ENCODE measurements around the gene NTMT1. TPM values are rescaled to one million over a fixed set of nuclear protein-coding genes. Genes with fewer than 3 reads are reported as not detected.

NTMT1 gene
- total and polyA plus RNA-seq, 10 donors = 22.8 to 50.5 (median 36.6) TPM

DNA sequence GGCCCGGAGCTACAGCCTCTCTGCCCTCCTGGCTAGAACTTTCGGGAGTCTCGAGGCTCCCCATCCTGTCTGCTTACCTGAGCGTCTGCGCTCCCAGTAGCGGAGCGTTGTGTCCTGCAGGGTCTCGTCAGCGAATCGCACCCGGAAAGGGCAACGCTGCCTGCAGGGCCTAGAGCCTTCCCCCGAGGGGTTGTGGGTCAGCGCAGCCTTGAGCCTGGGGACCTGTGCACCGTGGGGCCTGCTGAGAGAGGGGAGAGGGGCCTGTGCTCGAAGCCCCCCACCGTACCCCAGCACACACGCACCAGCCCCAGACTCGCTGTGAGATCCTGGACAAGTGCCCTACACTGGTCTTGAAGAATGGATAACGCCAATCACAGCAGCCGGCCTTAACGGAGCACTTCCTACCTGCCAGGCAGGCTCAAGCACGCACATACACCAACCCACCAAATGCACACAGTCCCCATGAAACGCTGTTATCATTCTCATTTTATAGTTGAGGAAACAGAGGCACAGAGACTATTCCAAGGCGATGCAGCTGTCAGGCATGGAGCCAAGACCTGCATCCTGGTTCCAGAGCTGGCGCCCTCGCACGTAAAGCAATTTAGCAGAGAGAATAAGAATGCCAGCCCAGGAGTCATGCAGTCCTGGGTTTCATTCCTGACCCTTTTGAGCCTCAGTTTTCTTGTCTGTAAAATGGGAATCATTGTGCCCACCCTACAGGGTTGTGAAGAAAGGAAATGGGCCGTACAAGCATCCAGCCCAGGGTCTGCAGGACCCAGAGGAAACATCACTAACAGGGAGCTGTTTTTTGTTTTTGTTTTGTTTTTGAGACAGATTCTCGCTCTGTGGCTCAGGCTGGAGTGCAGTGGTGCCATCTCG is 10.3 kb upstream of the NTMT1 start:
- Histone ChIP-seq H3K4me3 (no peak overlapping the region), H3K9me3 (no peaks in the 10 kb centered on the region), H3K27ac (no peak overlapping the region), H3K4me1 (peaks cover 6 to 35% (median 23%) of the 10 kb centered on the region in 6 donors), H3K36me3 (no peaks in the 10 kb centered on the region), H3K27me3 (replicated peaks in 1 of 7) (peaks cover 0 to 30% (median 14%) of the 10 kb centered on the region in 7 donors)
- peak; percentile 68 for DNase-seq
- WGBS, 5 donors = 79 to 89% (median 83%) methylated on average over 19 to 31 of the region's 31 CpGs
- intact Hi-C loops (cut with DNase I; ENCODE audit: low total_unique reads) = no loop called here
- TF ChIP-seq, protein P1, sequence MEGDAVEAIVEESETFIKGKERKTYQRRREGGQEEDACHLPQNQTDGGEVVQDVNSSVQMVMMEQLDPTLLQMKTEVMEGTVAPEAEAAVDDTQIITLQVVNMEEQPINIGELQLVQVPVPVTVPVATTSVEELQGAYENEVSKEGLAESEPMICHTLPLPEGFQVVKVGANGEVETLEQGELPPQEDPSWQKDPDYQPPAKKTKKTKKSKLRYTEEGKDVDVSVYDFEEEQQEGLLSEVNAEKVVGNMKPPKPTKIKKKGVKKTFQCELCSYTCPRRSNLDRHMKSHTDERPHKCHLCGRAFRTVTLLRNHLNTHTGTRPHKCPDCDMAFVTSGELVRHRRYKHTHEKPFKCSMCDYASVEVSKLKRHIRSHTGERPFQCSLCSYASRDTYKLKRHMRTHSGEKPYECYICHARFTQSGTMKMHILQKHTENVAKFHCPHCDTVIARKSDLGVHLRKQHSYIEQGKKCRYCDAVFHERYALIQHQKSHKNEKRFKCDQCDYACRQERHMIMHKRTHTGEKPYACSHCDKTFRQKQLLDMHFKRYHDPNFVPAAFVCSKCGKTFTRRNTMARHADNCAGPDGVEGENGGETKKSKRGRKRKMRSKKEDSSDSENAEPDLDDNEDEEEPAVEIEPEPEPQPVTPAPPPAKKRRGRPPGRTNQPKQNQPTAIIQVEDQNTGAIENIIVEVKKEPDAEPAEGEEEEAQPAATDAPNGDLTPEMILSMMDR (IDR thresholded peaks at IDR 0.05 in 8 of 11, conservative IDR thresholded peaks at IDR 0.05 in 3 of 11) = no peak

DNA sequence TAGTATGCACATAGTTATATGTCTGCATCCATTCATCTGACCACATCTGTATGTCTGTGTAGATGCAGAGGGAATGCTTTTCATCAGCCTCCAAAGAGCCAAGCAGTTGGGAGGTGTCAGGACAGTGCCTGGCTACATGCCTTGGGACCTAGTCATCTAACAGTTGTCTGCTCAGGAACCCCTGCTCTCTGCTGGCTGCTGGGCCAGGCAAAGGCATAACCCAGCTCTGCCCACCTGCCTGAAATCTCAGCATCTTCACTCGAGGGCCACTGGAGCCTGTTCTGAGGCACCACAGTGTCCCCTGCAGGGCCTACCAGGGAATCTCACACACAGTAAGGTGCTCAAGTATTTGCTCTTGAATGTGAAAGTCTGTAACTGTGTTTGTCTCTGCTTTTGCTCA is 8.8 kb upstream of the NTMT1 start:
- no peak overlapping the region for H3K27ac ChIP-seq
- no peaks in the 10 kb centered on the region for H3K36me3 ChIP-seq
- H3K9me3 ChIP-seq = no peaks in the 10 kb centered on the region
- DNase-seq = no peak
- intact Hi-C loops (cut with DNase I; ENCODE audit: low total_unique reads) = no loop called here
- no peak overlapping the region for H3K4me3 ChIP-seq
- TF ChIP-seq POLR2AphosphoS5 (IDR thresholded peaks at IDR 0.05) (no peak), POLR2A (IDR thresholded peaks at IDR 0.05) (no peak)
- TF ChIP-seq, protein P1 (IDR thresholded peaks at IDR 0.05 in 8 of 11, conservative IDR thresholded peaks at IDR 0.05 in 3 of 11) = no peak
- 0 to 13% (median 11%) methylated on average over 1 of the region's 1 CpG for WGBS, 5 donors
- H3K27me3 ChIP-seq (replicated peaks in 1 of 7) = peaks cover 0 to 45% (median 26%) of the 10 kb centered on the region in 7 donors
- peaks cover 0 to 30% (median 18%) of the 10 kb centered on the region in 6 donors for H3K4me1 ChIP-seq

DNA sequence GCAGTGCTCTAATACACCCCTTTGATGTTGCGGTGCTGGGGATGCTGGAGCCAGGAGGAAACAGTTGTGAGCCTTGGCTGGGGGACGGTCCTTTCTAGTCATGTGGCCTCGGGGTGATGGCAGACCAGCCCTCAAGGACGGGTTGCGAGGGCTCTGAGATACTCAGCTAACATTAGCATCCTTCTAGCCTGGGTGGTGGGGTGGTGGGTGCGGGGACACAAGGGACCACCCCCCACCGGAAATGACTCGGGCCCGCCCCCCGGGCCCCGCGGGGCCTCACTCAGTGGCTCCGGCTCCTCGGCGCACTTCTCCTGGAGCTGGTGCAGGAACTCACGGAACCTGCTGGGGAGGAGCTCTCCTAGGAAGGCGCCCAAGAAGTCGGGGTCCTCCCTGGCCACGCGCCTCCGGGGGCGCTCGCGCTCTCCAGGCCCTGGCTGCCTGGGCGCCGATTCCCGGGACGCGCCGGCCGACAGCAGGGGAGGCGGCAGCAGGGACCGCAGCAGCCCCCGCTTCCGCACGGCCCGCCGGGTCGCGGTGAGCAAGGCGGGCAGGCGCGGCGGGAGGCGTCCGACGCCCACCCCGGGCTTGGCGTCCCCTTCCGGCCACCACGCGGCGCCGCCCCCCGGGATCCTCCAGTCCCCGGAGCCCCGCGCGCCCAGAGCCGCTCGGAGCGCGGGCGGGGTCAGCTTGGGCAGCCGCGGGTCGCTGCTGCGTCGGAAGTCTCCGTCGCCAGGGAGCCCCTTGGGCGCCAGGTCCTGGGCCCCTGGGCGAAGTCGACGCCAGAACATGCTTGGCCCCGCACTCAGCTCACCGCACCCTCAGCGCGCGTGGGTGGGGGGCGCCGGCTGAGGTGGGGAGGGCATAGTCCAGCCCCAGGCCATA is 5.9 kb upstream of the NTMT1 start:
- intact Hi-C loops (cut with DNase I; ENCODE audit: low total_unique reads) = no loop called here
- peak overlapping the region; percentile 7 to 68 (median 36) for H3K4me3 ChIP-seq

More for the DNA sequence above, 5.9 kb upstream of the NTMT1 start:
- H3K4me1 ChIP-seq = peaks cover 9 to 31% (median 25%) of the 10 kb centered on the region in 6 donors
- no peaks in the 10 kb centered on the region for H3K9me3 ChIP-seq
- DNase-seq = peak; percentile 77
- H3K36me3 ChIP-seq = no peaks in the 10 kb centered on the region
- H3K27ac ChIP-seq = peak overlapping the region in 3 of 8 donors; percentile 10 to 37 (median 28)
- TF ChIP-seq, protein P1 (IDR thresholded peaks at IDR 0.05 in 8 of 11, conservative IDR thresholded peaks at IDR 0.05 in 3 of 11) = peak in 1 of 11 experiments; percentile 20
- no peak for TF ChIP-seq POLR2AphosphoS5 (IDR thresholded peaks at IDR 0.05)
- peaks cover 0 to 35% (median 26%) of the 10 kb centered on the region in 7 donors for H3K27me3 ChIP-seq (replicated peaks in 1 of 7)
- 1 to 5% (median 2%) methylated on average over 10 to 82 of the region's 82 CpGs for WGBS, 5 donors

Data from spleen (tissue), 11 donors.